Trophoblast cell (in vitro differentiated cells and primary cell): ENCODE measurements around the gene CYB561A3.

Source experiments
- DNase-seq, 2 donors: peaks; one replicate each; pipeline ENCODE4 v3.0.0-alpha.2; 2016
- H2AFZ ChIP-seq: 2 replicates; pipeline ENCODE4 v1.6.1; 2013; ENCODE audit warnings: low read length, moderate library complexity, mild to moderate bottlenecking; ENCODE audit not compliant: insufficient read depth, poor library complexity
- H2AK5ac ChIP-seq: 2 replicates; pipeline ENCODE4 v1.6.1; 2013; ENCODE audit warnings: mild to moderate bottlenecking, low read length
- H2BK120ac ChIP-seq: 2 replicates; pipeline ENCODE4 v1.6.1; 2013; ENCODE audit warnings: low read length, mild to moderate bottlenecking, moderate library complexity; ENCODE audit not compliant: insufficient read depth, poor library complexity
- H2BK12ac ChIP-seq: 2 replicates; pipeline ENCODE4 v1.6.1; 2013; ENCODE audit warnings: mild to moderate bottlenecking, low read length, moderate library complexity
- H2BK5ac ChIP-seq: 2 replicates; pipeline ENCODE4 v1.6.1; 2013; ENCODE audit warnings: low read length, low read depth, moderate library complexity, mild to moderate bottlenecking; ENCODE audit not compliant: poor library complexity
- H3K14ac ChIP-seq: 2 replicates; pipeline ENCODE4 v1.6.1; 2013; ENCODE audit warnings: mild to moderate bottlenecking, low read length
- H3K18ac ChIP-seq: 2 replicates; pipeline ENCODE4 v1.6.1; 2013; ENCODE audit warnings: mild to moderate bottlenecking, low read length
- H3K23ac ChIP-seq: 2 replicates; pipeline ENCODE4 v1.6.1; 2013; ENCODE audit warnings: low read length
- H3K27ac ChIP-seq: 2 replicates; pipeline ENCODE4 v1.5.1; 2013; ENCODE audit warnings: low read depth, mild to moderate bottlenecking, inconsistent platforms, low read length, moderate library complexity
- H3K27me3 ChIP-seq: 2 replicates; pipeline ENCODE4 v1.6.1; 2013; ENCODE audit warnings: inconsistent platforms, mild to moderate bottlenecking, low read length, moderate library complexity; ENCODE audit not compliant: insufficient read depth
- H3K36me3 ChIP-seq, 2 experiments: 1 replicate in 1 of 2; 2 replicates in 1 of 2; pipeline ENCODE4 v1.6.1; 2013; ENCODE audit warnings: low read length in 2 of 2, mild to moderate bottlenecking in 2 of 2, moderate library complexity in 1 of 2; ENCODE audit not compliant: insufficient read depth in 2 of 2, control insufficient read depth in 1 of 2
- H3K4ac ChIP-seq: 2 replicates; pipeline ENCODE4 v1.6.1; 2013; ENCODE audit warnings: low read depth, mild to moderate bottlenecking, low read length, moderate library complexity
- H3K4me1 ChIP-seq, 2 experiments: 1 replicate in 1 of 2; 2 replicates in 1 of 2; pipeline ENCODE4 v1.6.1; 2013; ENCODE audit warnings: low read length in 2 of 2, mild to moderate bottlenecking in 2 of 2, moderate library complexity in 1 of 2; ENCODE audit not compliant: insufficient read depth in 2 of 2, control insufficient read depth in 1 of 2
- H3K4me2 ChIP-seq: 2 replicates; pipeline ENCODE4 v1.6.1; 2013; ENCODE audit warnings: inconsistent platforms, mild to moderate bottlenecking, low read length, moderate library complexity
- H3K4me3 ChIP-seq: 2 replicates; pipeline ENCODE4 v1.5.1; 2013; ENCODE audit warnings: mild to moderate bottlenecking, low read depth, low read length, inconsistent platforms
- H3K79me1 ChIP-seq: one replicate; pipeline ENCODE4 v1.6.1; 2013; ENCODE audit warnings: low read length
- H3K79me2 ChIP-seq: 2 replicates; pipeline ENCODE4 v1.6.1; 2013; ENCODE audit warnings: low read length, mild to moderate bottlenecking; ENCODE audit not compliant: control insufficient read depth, insufficient read depth, poor library complexity
- H3K9ac ChIP-seq: 2 replicates; pipeline ENCODE4 v1.6.1; 2013; ENCODE audit warnings: mild to moderate bottlenecking, low read length
- H3K9me3 ChIP-seq: 2 replicates; pipeline ENCODE4 v1.6.1; 2013; ENCODE audit warnings: low read depth, mild to moderate bottlenecking, control low read depth, inconsistent platforms, low read length; ENCODE audit not compliant: insufficient read depth
- H4K12ac ChIP-seq: 2 replicates; pipeline ENCODE4 v1.6.1; 2013; ENCODE audit warnings: low read depth, mild to moderate bottlenecking, low read length, moderate library complexity
- H4K8ac ChIP-seq: 2 replicates; pipeline ENCODE4 v1.6.1; 2013; ENCODE audit warnings: low read depth, mild to moderate bottlenecking, low read length, moderate library complexity
- H4K91ac ChIP-seq: one replicate; pipeline ENCODE4 v1.6.1; 2013; ENCODE audit warnings: low read depth, mild to moderate bottlenecking, low read length, moderate library complexity
- WGBS: extraction: QIAGEN DNeasy Blood & Tissue Kit; methylation state at CpG from one replicate; pipeline ENCODE4 v1.1.7; 2013; ENCODE audit warnings: missing lambda C conversion rate; ENCODE audit not compliant: insufficient read length, insufficient coverage; ENCODE audit errors: extremely low coverage; 5-methylcytosine and 5-hydroxymethylcytosine counted together

Gene CYB561A3

DNA sequence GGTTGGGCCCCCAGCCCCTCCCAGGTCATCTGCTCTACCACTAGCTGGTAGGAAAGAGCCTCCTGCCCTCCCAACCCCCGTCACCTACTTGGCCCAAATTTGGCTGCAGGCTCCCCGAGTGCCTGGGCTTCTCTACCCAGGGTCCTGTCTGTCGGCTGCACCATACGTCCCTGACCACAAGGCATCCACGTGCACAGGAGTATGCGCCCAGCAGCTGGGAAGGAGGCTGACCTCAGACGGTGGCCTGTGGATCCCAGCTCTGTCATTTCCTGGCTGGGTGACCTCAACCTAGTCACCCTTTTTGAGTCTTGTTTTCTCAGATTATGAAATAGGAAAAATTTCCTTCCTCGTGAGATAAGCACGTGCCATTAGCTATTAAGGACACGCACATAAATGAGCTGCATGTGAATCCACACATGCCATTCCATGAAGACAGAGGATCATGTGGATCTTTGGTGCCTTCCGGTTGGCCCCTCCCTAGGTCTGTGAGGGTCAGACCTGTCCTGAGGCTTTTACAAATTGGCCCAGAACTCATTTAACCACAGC, 13.7 kb downstream of the CYB561A3 start:
- peaks cover 3% of the 10 kb centered on the region for H3K9me3 ChIP-seq
- no peak overlapping the region for H2BK12ac ChIP-seq
- H3K27ac ChIP-seq, result no peak overlapping the region
- peak; percentile 90 to 96 for DNase-seq
- H3K4me2 ChIP-seq, result no peak overlapping the region
- peaks cover 23 to 45% of the 10 kb centered on the region in 2 experiments for H3K36me3 ChIP-seq
- peaks cover 3 to 13% of the 10 kb centered on the region in 2 experiments for H3K4me1 ChIP-seq
- no peaks in the 10 kb centered on the region for H3K27me3 ChIP-seq
- no CpG with 5 or more reads among the region's 11 CpGs for WGBS
- H2BK5ac ChIP-seq, result no peak overlapping the region
- no peak overlapping the region for H3K9ac ChIP-seq
- no peaks in the 10 kb centered on the region for H3K79me2 ChIP-seq
- no peak overlapping the region for H3K4ac ChIP-seq
- H4K12ac ChIP-seq, result no peak overlapping the region
- no peak overlapping the region for H3K14ac ChIP-seq
- no peak overlapping the region for H3K23ac ChIP-seq
- H4K91ac ChIP-seq, result no peak overlapping the region
- H2BK120ac ChIP-seq, result no peak overlapping the region
- H3K79me1 ChIP-seq, result no peaks in the 10 kb centered on the region
- H3K18ac ChIP-seq, result no peak overlapping the region
- no peak overlapping the region for H2AFZ ChIP-seq
- H4K8ac ChIP-seq, result no peak overlapping the region
- no peak overlapping the region for H3K4me3 ChIP-seq
- H2AK5ac ChIP-seq, result no peak overlapping the region

DNA sequence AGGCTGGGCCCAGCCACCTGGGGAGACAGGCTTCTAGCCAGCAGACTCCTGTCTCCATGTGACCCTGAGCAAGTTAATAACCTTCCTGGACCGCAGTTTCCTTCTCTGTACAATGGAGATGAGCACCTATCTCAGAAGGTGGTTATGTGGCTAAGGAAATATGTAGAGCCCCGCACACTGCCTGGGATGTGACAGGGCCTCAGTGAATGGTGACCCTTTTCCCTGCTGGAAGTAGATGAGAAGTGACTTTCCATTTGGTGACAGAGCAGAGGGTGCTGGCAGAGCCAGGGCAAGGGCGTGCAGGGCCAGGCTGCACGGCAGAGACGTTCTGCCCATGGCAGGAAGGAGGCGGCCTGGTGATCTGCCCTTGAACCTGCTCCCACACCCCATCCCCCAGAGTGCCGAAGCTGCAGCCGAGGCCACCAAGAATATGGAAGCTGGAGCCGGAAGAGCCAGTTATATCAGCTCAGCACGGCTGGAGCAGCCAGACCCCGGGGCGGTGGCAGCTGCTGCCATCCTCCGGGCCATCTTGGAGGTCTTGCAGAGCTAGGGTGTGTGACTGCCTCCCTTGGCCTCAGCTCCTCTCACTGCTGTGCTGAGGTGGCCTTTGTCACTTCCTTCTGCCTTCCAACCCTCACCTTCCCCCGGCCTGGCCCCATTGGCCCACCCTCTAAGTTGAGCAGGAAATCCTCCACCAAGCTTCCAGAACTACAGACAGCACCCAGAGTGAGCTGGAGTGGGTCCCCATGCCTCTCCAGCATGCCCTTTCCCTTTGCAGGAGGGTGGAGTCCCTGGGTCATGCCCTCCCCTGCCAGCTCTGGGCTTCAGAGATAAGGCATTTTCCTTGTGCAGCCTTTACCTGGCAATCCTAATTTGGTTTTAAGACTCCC, 15.5 kb downstream of the CYB561A3 start:
- no peak overlapping the region for H3K14ac ChIP-seq
- no peak overlapping the region for H3K23ac ChIP-seq
- H3K36me3 ChIP-seq, result peaks cover 21 to 40% of the 10 kb centered on the region in 2 experiments
- no peak overlapping the region for H2BK5ac ChIP-seq
- no CpG with 5 or more reads among the region's 14 CpGs for WGBS
- H3K18ac ChIP-seq, result no peak overlapping the region
- peaks cover 3% of the 10 kb centered on the region for H3K9me3 ChIP-seq
- H3K79me1 ChIP-seq, result no peaks in the 10 kb centered on the region
- H4K91ac ChIP-seq, result no peak overlapping the region
- H3K4me1 ChIP-seq, result peaks cover 3 to 13% of the 10 kb centered on the region in 2 experiments
- no peak overlapping the region for H3K4me3 ChIP-seq
- H2BK120ac ChIP-seq, result no peak overlapping the region
- H4K8ac ChIP-seq, result no peak overlapping the region
- H2AK5ac ChIP-seq, result no peak overlapping the region
- no peak overlapping the region for H3K4ac ChIP-seq
- DNase-seq, result peak; percentile 59 to 72
- no peaks in the 10 kb centered on the region for H3K27me3 ChIP-seq
- H3K9ac ChIP-seq, result no peak overlapping the region
- no peak overlapping the region for H3K27ac ChIP-seq
- H2AFZ ChIP-seq, result no peak overlapping the region
- H3K4me2 ChIP-seq, result no peak overlapping the region
- no peaks in the 10 kb centered on the region for H3K79me2 ChIP-seq
- H4K12ac ChIP-seq, result no peak overlapping the region
- no peak overlapping the region for H2BK12ac ChIP-seq

DNA sequence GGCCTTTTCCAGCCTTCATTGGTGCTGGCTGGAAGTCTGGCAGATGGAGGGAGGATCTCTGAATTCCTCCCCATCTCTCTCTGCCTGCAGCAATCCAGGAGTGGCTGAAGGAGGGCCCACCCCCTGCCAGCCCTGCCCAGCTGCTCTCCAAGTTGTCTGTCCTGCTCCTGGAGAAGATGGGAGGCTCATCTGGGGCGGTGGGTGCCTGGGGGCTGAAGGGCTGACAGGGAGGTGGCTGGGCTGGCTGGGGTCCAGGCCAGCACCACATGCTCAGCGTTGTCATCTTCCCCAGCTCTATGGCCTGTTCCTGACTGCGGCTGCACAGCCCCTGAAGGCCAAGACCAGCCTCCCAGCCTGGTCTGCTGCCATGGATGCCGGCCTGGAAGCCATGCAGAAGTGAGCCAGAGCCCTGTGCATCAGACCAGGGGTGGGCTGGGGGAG, 16.5 kb downstream of the CYB561A3 start:
- H3K36me3 ChIP-seq, result peaks cover 14 to 33% of the 10 kb centered on the region in 2 experiments
- H3K4me2 ChIP-seq, result no peak overlapping the region
- no peak overlapping the region for H2BK120ac ChIP-seq
- WGBS, result no CpG with 5 or more reads among the region's 4 CpGs
- no peak overlapping the region for H4K8ac ChIP-seq
- H3K27ac ChIP-seq, result no peak overlapping the region
- no peaks in the 10 kb centered on the region for H3K27me3 ChIP-seq
- H4K91ac ChIP-seq, result no peak overlapping the region
- peak in 1 of 2 donors; percentile 35 for DNase-seq
- H3K9me3 ChIP-seq, result peaks cover 3% of the 10 kb centered on the region
- H2AFZ ChIP-seq, result no peak overlapping the region
- no peak overlapping the region for H4K12ac ChIP-seq
- H3K18ac ChIP-seq, result no peak overlapping the region
- no peak overlapping the region for H3K9ac ChIP-seq
- no peak overlapping the region for H2BK5ac ChIP-seq
- no peak overlapping the region for H3K23ac ChIP-seq
- H3K4me3 ChIP-seq, result no peak overlapping the region
- H3K4me1 ChIP-seq, result peaks cover 3 to 13% of the 10 kb centered on the region in 2 experiments
- H3K4ac ChIP-seq, result no peak overlapping the region
- H2AK5ac ChIP-seq, result no peak overlapping the region
- H3K79me2 ChIP-seq, result no peaks in the 10 kb centered on the region
- no peak overlapping the region for H2BK12ac ChIP-seq
- H3K14ac ChIP-seq, result no peak overlapping the region
- no peaks in the 10 kb centered on the region for H3K79me1 ChIP-seq

DNA sequence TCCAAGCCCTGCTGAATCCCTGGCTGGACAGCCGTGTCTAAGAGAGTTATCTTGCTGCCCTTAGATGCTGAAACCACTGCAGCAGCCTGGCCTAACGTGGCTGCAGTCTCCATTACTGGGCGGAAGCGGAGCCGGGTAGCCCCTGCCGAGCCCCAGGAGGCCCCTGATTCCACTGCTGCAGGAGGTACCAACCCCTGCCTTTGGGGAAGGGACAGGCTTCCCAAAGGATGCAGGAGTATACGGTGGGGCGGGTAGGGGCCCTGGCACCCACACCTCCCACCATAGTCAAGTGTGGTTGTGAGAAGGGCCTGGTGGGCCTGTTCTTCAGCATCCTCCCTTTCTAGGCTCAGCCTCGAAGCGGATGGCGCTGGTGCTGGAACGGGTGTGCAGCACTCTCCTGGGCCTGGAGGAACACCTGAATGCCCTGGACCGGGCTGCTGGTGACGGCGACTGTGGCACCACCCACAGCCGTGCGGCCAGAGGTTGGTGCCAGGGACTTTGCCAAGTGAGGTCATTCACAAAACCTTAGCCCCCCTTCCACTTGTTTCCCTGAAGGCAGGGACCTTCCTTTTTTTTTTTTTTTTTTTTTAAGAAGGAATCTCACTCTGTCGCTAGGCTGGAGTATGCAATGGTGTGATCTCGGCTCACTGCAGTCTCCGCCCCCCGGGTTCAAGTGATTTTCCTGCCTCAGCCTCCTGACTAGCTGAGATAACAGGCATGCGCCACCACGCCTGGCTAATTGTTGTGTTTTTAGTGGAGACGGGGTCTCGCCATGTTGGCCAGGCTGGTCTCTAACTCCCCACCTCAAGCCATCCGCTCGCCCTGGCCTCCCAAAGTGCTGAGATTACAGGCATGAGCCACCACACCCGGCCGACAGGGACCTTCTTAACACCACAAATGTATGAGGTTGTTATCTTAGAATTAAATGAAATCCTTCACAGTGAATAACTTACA, 17.6 kb downstream of the CYB561A3 start:
- Histone ChIP-seq H3K27ac (no peak overlapping the region), H3K14ac (no peak overlapping the region), H4K12ac (no peak overlapping the region), H2AK5ac (no peak overlapping the region), H3K4me2 (no peak overlapping the region), H3K27me3 (no peaks in the 10 kb centered on the region), H3K9me3 (no peaks in the 10 kb centered on the region), H2BK120ac (no peak overlapping the region), H3K36me3 (peaks cover 12 to 25% of the 10 kb centered on the region in 2 experiments), H2BK5ac (no peak overlapping the region), H3K4me1 (peaks cover 3 to 13% of the 10 kb centered on the region in 2 experiments), H2BK12ac (no peak overlapping the region), H3K79me2 (no peaks in the 10 kb centered on the region), H4K91ac (no peak overlapping the region), H3K4ac (no peak overlapping the region), H2AFZ (no peak overlapping the region), H3K9ac (no peak overlapping the region), H3K79me1 (no peaks in the 10 kb centered on the region), H3K4me3 (no peak overlapping the region), H3K23ac (no peak overlapping the region), H4K8ac (no peak overlapping the region), H3K18ac (no peak overlapping the region)
- no CpG with 5 or more reads among the region's 29 CpGs for WGBS
- no peak for DNase-seq
